HG02943 (cell line): ENCODE data around the gene CTIF.

Experiments used
- ATAC-seq: cut with Tn5 transposase; IDR thresholded peaks from one replicate; pipeline ENCODE4 v1.9.1; 2021; ENCODE audit warnings: mild to moderate bottlenecking, low read depth, moderate library complexity; ENCODE audit not compliant: unreplicated experiment

The CTIF gene

DNA sequence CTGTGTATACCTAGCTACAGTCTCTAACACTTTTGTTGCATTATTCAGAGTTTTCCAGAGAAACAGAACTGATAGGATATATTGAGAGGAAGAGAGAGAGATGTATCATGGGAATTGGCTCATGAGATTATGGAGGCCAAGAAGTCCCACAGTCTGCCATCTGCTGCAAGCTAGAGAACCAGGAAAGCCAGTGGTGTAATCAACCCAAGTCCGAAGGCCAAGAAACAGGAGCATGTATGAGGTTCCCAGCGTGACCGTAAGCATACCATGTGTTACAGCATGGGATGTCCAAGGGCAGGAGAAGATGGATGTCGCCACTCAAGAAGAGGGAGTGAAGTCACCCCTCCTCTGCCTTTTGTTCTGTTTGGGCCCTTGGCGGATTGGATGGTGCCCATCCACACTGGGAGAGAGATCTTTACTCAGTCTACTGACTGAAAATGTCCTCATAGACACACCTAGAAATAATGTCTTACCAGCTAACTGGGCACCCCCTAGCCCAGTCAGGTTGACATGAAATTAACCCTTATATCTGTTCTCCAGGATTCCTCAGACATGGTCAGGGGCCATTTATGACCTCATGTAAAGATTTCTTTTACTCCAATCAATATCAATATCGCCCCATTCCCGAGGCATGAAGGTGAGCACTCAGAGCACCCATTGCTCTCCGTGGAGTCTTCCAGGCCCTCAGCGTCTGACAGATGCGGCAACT, 179.6 kb downstream of the CTIF start:
- no peak for ATAC-seq

GRCh38 chr18:48719388-48719787, 180.6 kb downstream of the CTIF start:
- ATAC-seq = no peak

- ATAC-seq = no peak
These were observed 181.3 kb downstream of the CTIF start for GRCh38 chr18:48719974-48720654.

GRCh38 chr18:48720655-48721025, 181.8 kb downstream of the CTIF start:
- no peak for ATAC-seq

DNA sequence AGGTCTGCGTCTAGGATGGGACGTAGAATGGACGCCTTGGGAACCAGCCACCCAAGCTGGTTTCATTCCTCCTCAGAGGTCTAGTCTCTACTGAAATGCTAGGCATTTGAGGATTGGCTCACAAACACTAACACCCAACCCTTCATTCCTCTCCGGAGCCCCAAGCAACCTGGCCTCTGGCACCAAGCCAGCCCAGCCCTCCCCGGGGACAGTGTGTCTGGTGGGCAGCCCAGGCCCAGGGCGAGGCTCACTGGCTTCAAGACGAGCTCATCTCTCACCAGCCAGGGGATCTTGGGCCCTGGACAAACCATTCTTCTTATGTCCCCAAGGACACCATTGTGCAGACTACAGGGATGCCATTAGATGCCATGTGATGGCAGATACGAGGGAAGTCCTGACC, 182.5 kb downstream of the CTIF start:
- no peak for ATAC-seq

DNA sequence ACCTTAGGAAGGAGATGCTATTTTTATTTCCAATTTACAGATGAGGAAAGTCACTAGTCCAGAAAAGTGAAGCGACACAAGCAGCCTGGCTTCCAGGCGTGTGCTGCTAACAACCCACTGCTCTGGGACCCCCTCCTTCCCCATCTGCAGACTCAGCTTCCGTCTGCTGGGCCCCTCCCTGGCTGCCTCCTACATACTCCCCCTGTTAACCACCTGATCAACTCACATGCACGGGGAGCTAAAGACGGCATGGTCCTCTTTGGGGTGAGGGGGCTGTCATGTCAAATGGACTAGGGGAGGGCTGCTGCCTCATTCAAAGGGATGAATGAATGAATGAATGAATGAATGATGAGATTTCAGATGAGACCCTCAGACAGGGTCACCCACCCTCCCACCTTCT, 184.2 kb downstream of the CTIF start:
- ATAC-seq = no peak

DNA sequence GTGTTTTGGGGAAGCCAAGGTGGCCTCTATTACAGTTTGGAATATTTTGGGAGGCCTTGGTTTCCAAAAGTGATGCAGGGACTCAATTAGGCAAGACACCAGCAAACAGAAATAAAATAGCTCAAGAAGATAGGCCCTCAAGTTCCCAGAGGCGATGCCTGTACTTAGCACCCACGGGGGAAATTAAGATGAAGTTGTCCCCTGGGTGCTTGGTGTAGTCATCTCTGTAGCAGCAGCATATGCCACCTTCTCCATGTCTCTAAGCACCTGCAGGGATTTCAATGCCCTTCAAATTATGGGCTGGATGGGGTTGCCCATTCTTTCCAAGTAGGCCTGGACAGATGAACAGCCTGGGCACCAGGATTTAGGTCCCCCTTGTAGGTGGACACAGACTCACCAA, 185.0 kb downstream of the CTIF start:
- ATAC-seq = no peak

DNA sequence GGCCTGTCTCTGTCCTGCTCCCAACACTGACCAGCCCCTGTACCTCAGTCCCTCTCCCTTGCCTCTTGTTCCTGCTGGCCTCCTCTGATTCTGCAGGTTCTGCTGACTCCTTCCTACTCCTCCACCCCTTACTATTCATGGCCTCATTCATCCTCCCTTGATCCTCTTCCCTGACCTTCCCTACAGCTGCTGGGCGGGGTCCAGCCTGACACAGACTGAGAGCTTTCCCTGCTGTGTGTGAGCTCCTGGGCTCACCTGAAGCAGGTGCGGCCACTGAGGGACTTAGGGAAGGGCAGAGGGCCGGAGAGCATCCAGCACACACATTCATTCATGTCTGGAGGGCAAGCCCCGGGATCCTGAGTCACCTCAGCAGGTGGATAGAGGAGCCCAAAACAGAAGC, 185.6 kb downstream of the CTIF start:
- no peak for ATAC-seq

- no peak for ATAC-seq
These were observed 186.1 kb downstream of the CTIF start for GRCh38 chr18:48724939-48725338.

DNA sequence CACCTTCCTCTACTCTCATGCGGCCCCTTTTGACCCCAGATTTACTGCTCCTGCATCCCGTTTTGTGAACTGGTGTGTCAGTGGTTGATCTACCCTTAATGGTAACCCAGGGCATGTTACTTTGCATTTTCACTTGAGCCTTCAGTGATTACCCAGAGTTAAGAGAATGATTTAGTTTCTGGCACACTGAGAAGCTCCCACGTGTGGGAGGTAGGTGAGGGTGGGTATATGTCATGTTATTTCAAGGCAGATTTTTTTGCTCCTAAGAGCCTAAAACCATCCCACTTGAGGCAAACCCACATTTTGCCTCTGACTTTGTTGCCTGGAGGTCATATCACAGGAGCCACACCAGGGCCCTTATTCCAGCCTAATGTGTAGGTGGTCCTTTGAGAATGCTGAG, 186.7 kb downstream of the CTIF start:
- no peak for ATAC-seq

- no peak for ATAC-seq
These were observed 188.8 kb downstream of the CTIF start for GRCh38 chr18:48727681-48728080.

DNA sequence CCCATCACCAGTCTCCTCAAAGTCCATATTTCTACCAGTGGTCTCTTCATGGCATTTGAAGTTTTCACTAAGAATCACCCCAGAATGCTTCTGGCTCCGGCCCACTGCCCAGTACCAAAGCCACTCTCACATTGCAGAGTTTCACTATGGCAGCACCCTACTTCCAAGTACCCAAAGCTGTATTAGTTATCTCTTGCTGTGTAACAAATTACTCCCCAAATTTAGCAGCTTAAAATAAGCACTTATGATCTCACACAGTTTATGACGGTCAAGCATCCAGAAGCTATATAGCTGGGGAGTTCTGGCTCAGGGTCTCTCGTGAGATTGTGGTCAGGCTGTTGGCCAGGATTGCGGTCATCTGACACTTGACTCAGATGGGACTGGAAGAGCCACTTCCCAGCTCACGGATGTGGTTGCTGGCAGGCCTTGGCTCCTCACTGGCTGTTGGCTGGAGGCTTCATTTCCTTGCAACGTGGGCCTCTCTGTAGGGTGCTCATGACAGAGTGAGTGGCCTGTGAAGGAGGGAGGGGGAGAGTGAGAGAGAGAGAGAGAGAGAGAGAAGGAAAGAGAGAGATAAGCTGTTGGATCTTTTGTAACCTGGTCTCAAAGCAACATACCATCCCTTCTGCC, 189.5 kb downstream of the CTIF start:
- no peak for ATAC-seq

GRCh38 chr18:48729404-48729803, 190.6 kb downstream of the CTIF start:
- no peak for ATAC-seq

DNA sequence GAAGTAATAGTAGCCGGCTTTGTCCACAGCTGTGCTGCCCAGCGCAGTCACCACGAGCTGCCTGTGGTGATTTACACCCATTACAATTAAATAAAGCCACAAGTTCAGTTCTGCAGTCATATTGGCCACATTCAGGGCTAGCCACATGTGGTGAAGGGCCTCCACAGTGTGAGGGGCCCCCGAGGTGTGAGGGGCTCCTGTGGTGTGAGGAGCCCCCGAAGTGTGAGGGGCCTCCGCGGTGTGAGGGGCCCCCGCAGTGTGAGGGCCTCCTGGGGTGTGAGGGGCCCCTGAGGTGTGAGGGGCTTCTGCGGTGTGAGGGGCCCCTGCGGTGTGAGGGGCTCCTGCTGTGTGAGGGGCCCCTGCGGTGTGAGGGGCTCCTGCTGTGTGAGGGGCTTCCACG, 191.2 kb downstream of the CTIF start:
- no peak for ATAC-seq

DNA sequence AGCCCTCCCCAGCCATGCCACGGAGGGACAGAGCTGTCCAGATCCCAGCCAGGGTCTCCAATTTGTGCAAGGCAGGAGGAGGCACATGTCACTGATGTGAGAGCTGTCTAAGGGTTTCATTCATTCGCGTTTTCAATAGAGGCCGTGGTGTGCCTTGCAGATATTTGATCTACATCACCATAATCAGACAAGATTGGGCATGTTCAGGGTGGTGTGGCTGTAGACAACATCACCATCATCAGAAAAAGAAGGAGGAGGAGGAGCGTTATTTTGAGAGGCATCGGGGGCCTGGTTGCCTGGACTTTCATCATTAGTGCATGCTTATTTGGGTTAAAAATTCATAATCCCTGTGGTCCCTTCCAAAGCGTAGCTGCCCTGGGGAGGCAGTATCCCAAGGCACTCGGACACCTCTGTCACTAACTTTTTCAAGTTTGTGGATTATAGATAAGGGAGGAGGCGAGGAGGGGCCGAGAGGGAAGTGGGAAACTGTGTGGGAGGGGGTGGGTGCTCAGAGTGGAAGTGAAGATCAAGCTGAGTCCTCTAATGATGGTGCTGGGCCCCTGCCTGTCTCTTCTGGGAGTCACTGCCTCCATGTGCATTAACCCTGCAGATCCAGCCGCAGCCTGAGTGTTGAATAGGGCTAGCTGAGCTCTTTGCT, 194.1 kb downstream of the CTIF start:
- no peak for ATAC-seq

GRCh38 chr18:48733643-48734253, 194.9 kb downstream of the CTIF start:
- ATAC-seq = no peak

- ATAC-seq = no peak
These were observed 195.6 kb downstream of the CTIF start for GRCh38 chr18:48734460-48734859.

DNA sequence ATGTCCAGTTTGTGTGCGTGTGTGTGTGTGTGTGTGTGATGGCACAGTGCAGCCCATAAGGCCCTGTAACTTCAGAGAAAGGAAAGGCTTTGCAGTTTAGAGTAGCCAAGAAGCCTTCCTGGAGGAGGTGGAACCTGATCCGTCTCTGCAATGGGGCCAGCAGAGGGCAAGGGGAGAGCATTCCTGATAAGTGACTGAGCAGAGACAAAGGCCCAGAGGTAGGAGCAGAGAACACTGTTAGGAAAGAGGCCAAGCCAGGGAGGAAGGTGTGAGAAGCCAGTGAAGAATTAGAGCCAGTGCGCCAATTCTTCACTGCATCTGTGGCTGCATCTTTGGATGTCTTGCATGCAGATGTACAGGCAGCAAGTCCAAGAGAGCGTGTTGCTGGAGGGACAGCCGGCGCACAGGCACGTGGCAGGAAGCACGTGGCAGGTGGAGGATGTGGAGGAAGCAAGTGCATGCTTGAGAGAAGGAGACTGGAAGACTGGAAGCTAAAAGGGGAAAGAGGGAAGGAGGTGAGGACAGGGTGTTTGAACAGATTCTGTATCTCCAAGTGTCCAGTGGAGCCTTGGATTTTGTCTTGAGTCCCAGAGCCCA, 196.3 kb downstream of the CTIF start:
- no peak for ATAC-seq

DNA sequence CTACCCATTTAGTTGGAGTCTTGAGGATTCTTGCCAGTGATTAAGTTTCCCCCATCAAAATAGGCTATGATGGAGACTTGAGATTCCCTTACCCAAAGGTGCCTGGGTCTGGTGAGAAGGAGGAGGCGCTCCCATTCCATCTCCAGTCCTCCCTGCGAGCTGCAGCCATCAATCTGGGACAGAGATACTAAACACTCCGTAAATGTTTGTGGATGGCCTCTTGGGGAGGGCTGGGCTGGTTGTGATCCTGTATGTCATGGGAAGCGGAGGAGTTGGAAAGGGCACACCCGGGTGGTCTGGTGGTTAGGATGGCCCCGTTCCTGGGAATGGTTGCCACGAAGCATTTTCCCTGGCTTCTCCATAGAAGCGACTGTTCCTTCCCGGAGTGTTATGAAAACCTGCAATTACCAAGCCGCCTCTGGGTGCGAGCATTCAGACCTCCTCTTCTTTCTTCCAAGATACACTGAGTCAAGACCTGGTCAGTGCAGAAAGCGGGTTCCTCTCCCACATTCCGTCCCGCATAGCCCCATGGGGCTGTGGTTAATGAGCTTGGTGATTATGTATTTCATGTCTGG, 196.9 kb downstream of the CTIF start:
- ATAC-seq = no peak
